GM19023 (cell line): ENCODE measurements around the gene SLC19A1.

Experiments
- ATAC-seq: cut with Tn5 transposase; IDR thresholded peaks from one replicate; pipeline ENCODE4 v1.9.1; 2021; ENCODE audit warnings: mild to moderate bottlenecking, moderate library complexity; ENCODE audit not compliant: unreplicated experiment

Gene SLC19A1

GRCh38 chr21:45457161-45457831 is 84.9 kb downstream of the SLC19A1 start:
- no peak for ATAC-seq

GRCh38 chr21:45456584-45457160 is 85.6 kb downstream of the SLC19A1 start:
- no peak for ATAC-seq

- no peak for ATAC-seq
Measured at GRCh38 chr21:45455674-45456583, 86.3 kb downstream of the SLC19A1 start.

- no peak for ATAC-seq
Measured at GRCh38 chr21:45454926-45455673, 87.1 kb downstream of the SLC19A1 start.

GRCh38 chr21:45454060-45454925 is 87.9 kb downstream of the SLC19A1 start:
- no peak for ATAC-seq

GRCh38 chr21:45453308-45453950 is 88.8 kb downstream of the SLC19A1 start:
- no peak for ATAC-seq

GRCh38 chr21:45452696-45453307 is 89.4 kb downstream of the SLC19A1 start:
- no peak for ATAC-seq

- no peak for ATAC-seq
Measured at GRCh38 chr21:45451771-45452182, 90.5 kb downstream of the SLC19A1 start.

GRCh38 chr21:45451091-45451740 is 91.0 kb downstream of the SLC19A1 start:
- ATAC-seq, result no peak

GRCh38 chr21:45450423-45451090 is 91.7 kb downstream of the SLC19A1 start:
- no peak for ATAC-seq

- no peak for ATAC-seq
Measured at GRCh38 chr21:45449658-45450422, 92.4 kb downstream of the SLC19A1 start.

GRCh38 chr21:45448810-45449657 is 93.2 kb downstream of the SLC19A1 start:
- no peak for ATAC-seq

GRCh38 chr21:45448283-45448809 is 93.9 kb downstream of the SLC19A1 start:
- no peak for ATAC-seq
